NOMO-1 (cell line): ENCODE measurements around the gene GRM6.

Experiments used
- DNase-seq, 2 experiments: peaks; one replicate each; lab custom pipeline; 2025; ENCODE audit not compliant: unreplicated experiment in 2 of 2; lab: John Stamatoyannopoulos, UW

The GRM6 gene

GRCh38 chr5:178994580-178995340, at the start of gene GRM6:
Gene GRM6 (minus strand): TSS chr5:178995320. CDS start chr5:178994944, 376 bp downstream.
- no peak for DNase-seq

GRCh38 chr5:179044765-179045164, 49.6 kb upstream of the GRM6 start:
- DNase-seq, result no peak

- DNase-seq, result no peak
Observed at GRCh38 chr5:179033004-179033580, 38.0 kb upstream of the GRM6 start.

GRCh38 chr5:179023528-179024189, 28.5 kb upstream of the GRM6 start, which contains the start of gene ZNF879:
Gene ZNF879 (plus strand): TSS chr5:179023804. CDS start chr5:179025005, 1,201 bp downstream.
- peak; percentile 72 to 73 for DNase-seq

GRCh38 chr5:179008667-179009066, 13.5 kb upstream of the GRM6 start:
- DNase-seq, result no peak

- no peak for DNase-seq
Observed at GRCh38 chr5:179006564-179006963, 11.4 kb upstream of the GRM6 start.

- no peak for DNase-seq
Observed at GRCh38 chr5:178998441-178998840, 3.3 kb upstream of the GRM6 start.

GRCh38 chr5:178997191-178997590, 2.1 kb upstream of the GRM6 start:
- no peak for DNase-seq

GRCh38 chr5:178996156-178996555, 1.0 kb upstream of the GRM6 start:
- no peak for DNase-seq

GRCh38 chr5:178995341-178995690, 196 bp upstream of the GRM6 start:
- DNase-seq, result no peak

- no peak for DNase-seq
Observed at GRCh38 chr5:178993955-178994579, 1.1 kb downstream of the GRM6 start.

- DNase-seq, result no peak
Observed at GRCh38 chr5:178993236-178993765, 1.8 kb downstream of the GRM6 start.

GRCh38 chr5:178992291-178992895, 2.7 kb downstream of the GRM6 start:
- DNase-seq, result no peak

GRCh38 chr5:178991190-178992145, 3.7 kb downstream of the GRM6 start:
- DNase-seq, result no peak

GRCh38 chr5:178990491-178990890, 4.6 kb downstream of the GRM6 start:
- no peak for DNase-seq

GRCh38 chr5:178989311-178989710, 5.8 kb downstream of the GRM6 start:
- no peak for DNase-seq

GRCh38 chr5:178988436-178989220, 6.5 kb downstream of the GRM6 start:
- no peak for DNase-seq

GRCh38 chr5:178986326-178986960, 8.7 kb downstream of the GRM6 start:
- DNase-seq, result no peak
